Kidney epithelial cell (primary cell): ENCODE data around the gene RRH. TPM values are rescaled to one million over a fixed set of nuclear protein-coding genes. Genes with fewer than 3 reads are reported as not detected.
"Not testable (repeated sequence)": the region's sequence is repeated elsewhere in the genome, so short reads cannot be mapped to it uniquely, and the experiment has no call there.

ENCODE experiments used
- DNase-seq: peaks from one replicate; pipeline ENCODE4 v3.0.0-alpha.2; 2010; ENCODE audit warnings: low read depth
- H3K27me3 ChIP-seq: 2 replicates; pipeline ENCODE4 v1.6.0; 2011; ENCODE audit warnings: low read length; ENCODE audit not compliant: control insufficient read depth, insufficient read depth
- H3K36me3 ChIP-seq: 2 replicates; pipeline ENCODE4 v1.5.1; 2011; ENCODE audit warnings: low read length; ENCODE audit not compliant: control insufficient read depth, insufficient read depth
- H3K4me3 ChIP-seq: 2 replicates; pipeline ENCODE4 v1.5.1; 2011; ENCODE audit warnings: low read depth, mild to moderate bottlenecking, control low read depth, low read length
- total RNA-seq: library from RNA; depleted of rRNA; stranded (reverse); fragments of >200 nt; gene quantifications from 2 replicates; pipeline ENCODE4 v1.2.3, GENCODE V29; 2015
- TF ChIP-seq, protein P1 (sequence below): IDR thresholded peaks from 2 replicates; pipeline ENCODE4 v1.5.1; 2011; ENCODE audit warnings: mild to moderate bottlenecking, moderate library complexity, low read length, control low read depth, inconsistent platforms; ENCODE audit not compliant: insufficient read depth, poor library complexity, severe bottlenecking

RRH gene, protein sequence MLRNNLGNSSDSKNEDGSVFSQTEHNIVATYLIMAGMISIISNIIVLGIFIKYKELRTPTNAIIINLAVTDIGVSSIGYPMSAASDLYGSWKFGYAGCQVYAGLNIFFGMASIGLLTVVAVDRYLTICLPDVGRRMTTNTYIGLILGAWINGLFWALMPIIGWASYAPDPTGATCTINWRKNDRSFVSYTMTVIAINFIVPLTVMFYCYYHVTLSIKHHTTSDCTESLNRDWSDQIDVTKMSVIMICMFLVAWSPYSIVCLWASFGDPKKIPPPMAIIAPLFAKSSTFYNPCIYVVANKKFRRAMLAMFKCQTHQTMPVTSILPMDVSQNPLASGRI
- not detected in 2 replicates for total RNA-seq

DNA sequence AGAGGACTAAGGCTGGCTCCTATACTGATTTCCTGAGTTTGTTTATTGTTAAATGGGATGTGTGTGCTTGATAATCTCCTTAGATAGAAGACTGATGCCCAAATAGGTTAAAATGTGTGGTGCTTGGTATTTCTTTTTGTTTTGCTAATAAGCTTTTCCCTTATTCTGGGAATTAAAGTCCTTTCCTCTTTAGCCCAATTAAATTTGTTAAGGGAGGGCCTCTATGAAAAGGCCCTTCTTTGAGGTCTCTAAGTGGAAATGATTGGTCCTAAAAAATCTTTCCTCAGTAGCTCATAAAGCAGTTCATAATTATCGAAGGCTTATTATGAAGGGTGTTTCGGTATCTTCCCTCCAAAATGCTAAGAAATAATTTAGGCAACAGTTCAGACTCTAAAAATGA is at the start of gene RRH:
RRH (plus strand) TSS at position 301 of the 400 bp plus-strand sequence; CDS start at position 357, 56 bp downstream.
- DNase-seq: no peak
- H3K27me3 ChIP-seq: no peaks in the 10 kb centered on the region
- no peaks in the 10 kb centered on the region for H3K36me3 ChIP-seq
- H3K4me3 ChIP-seq: no peak within 1 kb of the TSS
- TF ChIP-seq, protein P1, sequence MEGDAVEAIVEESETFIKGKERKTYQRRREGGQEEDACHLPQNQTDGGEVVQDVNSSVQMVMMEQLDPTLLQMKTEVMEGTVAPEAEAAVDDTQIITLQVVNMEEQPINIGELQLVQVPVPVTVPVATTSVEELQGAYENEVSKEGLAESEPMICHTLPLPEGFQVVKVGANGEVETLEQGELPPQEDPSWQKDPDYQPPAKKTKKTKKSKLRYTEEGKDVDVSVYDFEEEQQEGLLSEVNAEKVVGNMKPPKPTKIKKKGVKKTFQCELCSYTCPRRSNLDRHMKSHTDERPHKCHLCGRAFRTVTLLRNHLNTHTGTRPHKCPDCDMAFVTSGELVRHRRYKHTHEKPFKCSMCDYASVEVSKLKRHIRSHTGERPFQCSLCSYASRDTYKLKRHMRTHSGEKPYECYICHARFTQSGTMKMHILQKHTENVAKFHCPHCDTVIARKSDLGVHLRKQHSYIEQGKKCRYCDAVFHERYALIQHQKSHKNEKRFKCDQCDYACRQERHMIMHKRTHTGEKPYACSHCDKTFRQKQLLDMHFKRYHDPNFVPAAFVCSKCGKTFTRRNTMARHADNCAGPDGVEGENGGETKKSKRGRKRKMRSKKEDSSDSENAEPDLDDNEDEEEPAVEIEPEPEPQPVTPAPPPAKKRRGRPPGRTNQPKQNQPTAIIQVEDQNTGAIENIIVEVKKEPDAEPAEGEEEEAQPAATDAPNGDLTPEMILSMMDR: no peak

DNA sequence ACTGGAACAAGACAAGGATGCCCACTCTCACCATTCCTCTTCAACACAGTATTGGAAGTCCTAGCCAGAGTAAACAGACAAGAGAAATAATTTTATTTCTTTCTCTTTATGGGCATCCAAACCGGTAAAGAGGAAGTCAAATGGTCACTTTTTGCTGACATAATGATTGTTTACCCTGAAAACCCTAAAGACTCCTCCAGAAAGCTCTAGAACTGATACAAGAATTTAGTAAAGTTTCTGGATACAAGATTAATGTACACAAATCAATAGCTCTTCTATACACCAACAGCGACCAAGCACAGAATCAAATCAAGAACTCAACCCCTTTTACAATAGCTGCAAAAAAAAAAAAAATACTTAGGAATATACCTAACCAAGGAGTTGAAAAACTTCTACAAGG is 45.7 kb upstream of the RRH start:
- not testable (repeated sequence) for DNase-seq, H3K4me3 ChIP-seq, H3K27me3 ChIP-seq, H3K36me3 ChIP-seq

DNA sequence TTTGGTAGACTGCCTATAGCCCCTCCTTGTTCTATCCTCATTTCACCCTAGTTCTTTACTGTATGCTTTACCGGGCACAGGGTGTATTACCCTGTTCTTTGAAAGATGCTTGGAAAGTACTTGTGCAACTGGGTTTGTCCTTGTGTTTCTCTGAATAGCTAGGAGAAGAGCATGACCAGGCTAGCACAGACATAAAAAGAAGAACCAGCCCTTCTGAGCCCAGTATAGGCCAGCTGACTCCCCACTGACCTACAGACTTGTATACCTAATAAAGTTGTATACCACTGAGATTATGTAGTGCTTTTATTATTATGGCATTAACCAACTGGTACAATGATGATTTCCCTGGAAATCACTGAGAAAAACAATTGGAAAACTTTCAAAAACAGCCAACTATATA is 40.9 kb upstream of the RRH start:
- TF ChIP-seq, protein P1: no peak
- Histone ChIP-seq H3K36me3 (no peaks in the 10 kb centered on the region), H3K4me3 (no peak overlapping the region), H3K27me3 (no peaks in the 10 kb centered on the region)
- DNase-seq: no peak

DNA sequence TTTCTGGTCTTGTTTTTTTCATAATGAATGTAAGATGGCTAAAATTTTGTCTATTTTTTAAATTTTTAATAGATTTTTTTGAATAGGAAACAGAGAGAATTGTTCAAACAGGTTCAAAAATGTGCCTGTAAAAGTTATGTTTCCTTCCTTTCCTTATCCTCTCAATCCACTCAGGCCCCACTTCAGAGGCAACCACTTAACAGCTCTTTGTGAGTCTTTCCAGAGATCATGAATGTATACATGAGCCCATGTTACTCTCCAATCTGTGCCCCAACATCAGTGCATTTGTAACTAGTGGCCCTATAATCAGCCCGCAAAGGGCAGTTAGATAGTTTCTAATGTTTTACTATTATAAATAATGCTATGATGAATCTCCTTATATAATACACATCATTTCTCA is 40.0 kb upstream of the RRH start:
- DNase-seq: no peak
- no peaks in the 10 kb centered on the region for H3K27me3 ChIP-seq
- no peak overlapping the region for H3K4me3 ChIP-seq
- TF ChIP-seq, protein P1: no peak
- no peaks in the 10 kb centered on the region for H3K36me3 ChIP-seq

DNA sequence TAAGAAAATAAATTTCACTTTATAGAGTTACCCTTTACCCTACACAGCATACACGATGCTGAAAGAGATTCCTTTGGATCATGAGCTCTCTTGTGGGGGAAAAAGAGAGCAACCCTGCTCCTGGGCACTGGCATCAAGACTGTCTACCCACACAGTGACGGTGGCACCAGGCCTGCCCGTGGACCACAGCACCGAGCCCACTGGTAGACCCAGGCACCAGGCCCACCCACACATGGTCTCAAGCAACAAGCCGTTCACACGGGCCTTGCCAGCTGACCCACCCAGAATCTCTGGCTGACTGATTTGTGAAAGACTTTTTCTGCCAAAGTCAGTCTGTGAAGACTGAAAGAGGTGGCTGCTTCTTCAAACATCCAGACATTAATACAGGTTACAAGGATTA is 32.7 kb upstream of the RRH start:
- Histone ChIP-seq H3K27me3 (no peaks in the 10 kb centered on the region), H3K36me3 (no peaks in the 10 kb centered on the region), H3K4me3 (no peak overlapping the region)
- TF ChIP-seq, protein P1: no peak
- DNase-seq: no peak

DNA sequence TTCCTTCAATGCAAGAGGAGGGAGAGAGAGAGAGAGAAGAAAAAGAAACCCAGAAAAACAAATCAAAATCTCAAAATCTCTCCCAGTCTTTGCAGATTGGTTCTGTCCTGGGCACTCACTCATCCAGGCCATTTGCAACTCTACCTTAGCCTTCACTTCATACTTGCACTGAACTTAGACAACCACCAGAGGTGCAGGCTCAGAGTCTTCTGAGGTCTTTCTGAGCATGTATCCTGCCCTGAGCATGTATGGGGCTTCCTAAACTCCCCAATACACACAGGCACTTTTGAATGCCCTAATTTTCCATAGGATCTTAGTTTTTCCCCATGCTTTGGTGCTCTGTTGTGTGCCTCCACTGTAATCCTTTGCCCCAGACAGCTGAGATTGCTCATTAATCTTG is 28.9 kb upstream of the RRH start:
- H3K36me3 ChIP-seq: no peaks in the 10 kb centered on the region
- no peak overlapping the region for H3K4me3 ChIP-seq
- no peak for DNase-seq
- TF ChIP-seq, protein P1: no peak
- no peaks in the 10 kb centered on the region for H3K27me3 ChIP-seq
